Measurements from ENCODE around the gene NXN.

GRCh38 chr17:752620-753219, 226.9 kb downstream of the NXN start:
- no peak for TF ChIP-seq EP300 (IDR thresholded peaks at IDR 0.05; ENCODE audit: low read depth)
- no peak for TF ChIP-seq POLR2A (IDR thresholded peaks at IDR 0.05)

All from transverse colon (tissue), 1 donor.